ENCODE measurements around the gene LYPLA2.
"Not testable (repeated sequence)": the region's sequence is repeated elsewhere in the genome, so short reads cannot be mapped to it uniquely, and the experiment has no call there.

Gene LYPLA2

GRCh38 chr1:23799570-23800399 lies 8.8 kb downstream of the LYPLA2 start:
- in situ Hi-C loops (cut with HindIII; ENCODE audit: low sequenced_read_pairs) = no loop called here

GRCh38 chr1:23800400-23801337 lies 9.7 kb downstream of the LYPLA2 start, which contains the start of gene GALE:
TSS of gene GALE (minus strand) at chr1:23800754. CDS start at chr1:23799007, 1,747 bp downstream.
- in situ Hi-C loops (cut with HindIII; ENCODE audit: low sequenced_read_pairs) = no loop called here

GRCh38 chr1:23801338-23801748 lies 10.4 kb downstream of the LYPLA2 start:
- in situ Hi-C loops (cut with HindIII; ENCODE audit: low sequenced_read_pairs) = no loop called here

GRCh38 chr1:23801876-23802275 lies 10.9 kb downstream of the LYPLA2 start:
- in situ Hi-C loops (cut with HindIII; ENCODE audit: low sequenced_read_pairs) = no loop called here

GRCh38 chr1:23802809-23803342 lies 11.9 kb downstream of the LYPLA2 start:
- in situ Hi-C loops (cut with HindIII; ENCODE audit: low sequenced_read_pairs) = not testable (repeated sequence)

- in situ Hi-C loops (cut with HindIII; ENCODE audit: low sequenced_read_pairs) = no loop called here
Measured at GRCh38 chr1:23803674-23804073, 12.7 kb downstream of the LYPLA2 start.

GRCh38 chr1:23804183-23804835 lies 13.4 kb downstream of the LYPLA2 start:
- in situ Hi-C loops (cut with HindIII; ENCODE audit: low sequenced_read_pairs) = no loop called here

- in situ Hi-C loops (cut with HindIII; ENCODE audit: low sequenced_read_pairs) = no loop called here
Measured at GRCh38 chr1:23805025-23805424, 14.1 kb downstream of the LYPLA2 start.

- in situ Hi-C loops (cut with HindIII; ENCODE audit: low sequenced_read_pairs) = no loop called here
Measured at GRCh38 chr1:23806280-23806679, 15.3 kb downstream of the LYPLA2 start.

- in situ Hi-C loops (cut with HindIII; ENCODE audit: low sequenced_read_pairs) = no loop called here
Measured at GRCh38 chr1:23807453-23807852, 16.5 kb downstream of the LYPLA2 start.

- in situ Hi-C loops (cut with HindIII; ENCODE audit: low sequenced_read_pairs) = no loop called here
Measured at GRCh38 chr1:23809751-23810171, 18.8 kb downstream of the LYPLA2 start.

- in situ Hi-C loops (cut with HindIII; ENCODE audit: low sequenced_read_pairs) = no loop called here
Measured at GRCh38 chr1:23810818-23811540, 20.0 kb downstream of the LYPLA2 start.

- in situ Hi-C loops (cut with HindIII; ENCODE audit: low sequenced_read_pairs) = no loop called here
Measured at GRCh38 chr1:23814016-23814415, 23.1 kb downstream of the LYPLA2 start.

- in situ Hi-C loops (cut with HindIII; ENCODE audit: low sequenced_read_pairs) = no loop called here
Measured at GRCh38 chr1:23816361-23816760, 25.4 kb downstream of the LYPLA2 start.

GRCh38 chr1:23816906-23817305 lies 26.0 kb downstream of the LYPLA2 start:
- in situ Hi-C loops (cut with HindIII; ENCODE audit: low sequenced_read_pairs) = no loop called here

GRCh38 chr1:23817633-23818032 lies 26.7 kb downstream of the LYPLA2 start:
- in situ Hi-C loops (cut with HindIII; ENCODE audit: low sequenced_read_pairs) = no loop called here

GRCh38 chr1:23823767-23824166 lies 32.8 kb downstream of the LYPLA2 start:
- in situ Hi-C loops (cut with HindIII; ENCODE audit: low sequenced_read_pairs) = no loop called here

- in situ Hi-C loops (cut with HindIII; ENCODE audit: low sequenced_read_pairs) = no loop called here
Measured at GRCh38 chr1:23824711-23825075, 33.7 kb downstream of the LYPLA2 start.

- in situ Hi-C loops (cut with HindIII; ENCODE audit: low sequenced_read_pairs) = no loop called here
Measured at GRCh38 chr1:23825076-23825761, 34.3 kb downstream of the LYPLA2 start, which contains the start of gene HMGCL. TSS of gene HMGCL (minus strand) at chr1:23825429. CDS start at chr1:23825415, 14 bp downstream.
